PFSK-1 (cell line): ENCODE measurements around the gene SFMBT2.

Experiments
- FOXP2 ChIP-seq: optimal IDR thresholded peaks from 2 replicates; pipeline ENCODE3; 2011; ENCODE audit warnings: borderline replicate concordance, control low read depth, inconsistent platforms; ENCODE audit not compliant: insufficient read depth; ENCODE audit errors: extremely low read length, extremely low read depth
- POLR2AphosphoS5 ChIP-seq: IDR thresholded peaks from 2 replicates; pipeline ENCODE4 v1.6.1; 2012; ENCODE audit warnings: low read depth, mild to moderate bottlenecking, control low read depth, low read length, moderate library complexity
- SIN3A ChIP-seq: IDR thresholded peaks from 2 replicates; pipeline ENCODE4 v1.6.1; 2012; ENCODE audit warnings: mild to moderate bottlenecking, low read length, moderate library complexity, borderline replicate concordance; ENCODE audit not compliant: insufficient read depth
- TAF1 ChIP-seq: IDR thresholded peaks from 2 replicates; pipeline ENCODE4 v1.6.1; 2012; ENCODE audit warnings: low read length, control low read depth, borderline replicate concordance; ENCODE audit not compliant: insufficient read depth
- TF ChIP-seq, protein P1 (sequence below), 2 experiments: IDR thresholded peaks; 2 replicates each; pipeline versions ENCODE4 v1.6.1 to v1.8.0; 2011 to 2012; ENCODE audit warnings: low read depth in 2 of 2, low read length in 2 of 2, control low read depth in 1 of 2, inconsistent platforms in 1 of 2, mild to moderate bottlenecking in 1 of 2, moderate library complexity in 1 of 2; ENCODE audit not compliant: insufficient read depth in 1 of 2

The SFMBT2 gene

DNA sequence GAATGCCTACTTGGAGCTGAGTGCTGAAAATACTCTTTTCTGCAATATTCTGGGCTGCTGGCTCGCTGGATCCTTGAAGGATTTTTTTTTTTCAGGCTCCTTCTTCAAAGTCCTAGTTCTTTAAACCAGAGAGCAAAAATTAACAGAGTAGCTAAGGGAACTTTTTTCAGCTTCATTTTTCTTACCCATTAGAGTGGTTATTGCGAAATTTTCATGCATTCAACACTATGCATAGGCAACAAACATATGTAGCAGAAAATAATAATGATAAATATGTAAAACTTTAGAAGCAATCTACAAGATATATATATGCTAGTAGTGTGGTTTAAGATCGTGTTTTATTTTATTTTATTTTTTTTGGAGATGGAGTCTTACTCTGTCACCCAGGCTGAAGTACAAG lies 264.6 kb downstream of the SFMBT2 start:
- TF ChIP-seq FOXP2: no peak
- TF ChIP-seq POLR2AphosphoS5: no peak
- TF ChIP-seq TAF1: no peak
- TF ChIP-seq, protein P1, sequence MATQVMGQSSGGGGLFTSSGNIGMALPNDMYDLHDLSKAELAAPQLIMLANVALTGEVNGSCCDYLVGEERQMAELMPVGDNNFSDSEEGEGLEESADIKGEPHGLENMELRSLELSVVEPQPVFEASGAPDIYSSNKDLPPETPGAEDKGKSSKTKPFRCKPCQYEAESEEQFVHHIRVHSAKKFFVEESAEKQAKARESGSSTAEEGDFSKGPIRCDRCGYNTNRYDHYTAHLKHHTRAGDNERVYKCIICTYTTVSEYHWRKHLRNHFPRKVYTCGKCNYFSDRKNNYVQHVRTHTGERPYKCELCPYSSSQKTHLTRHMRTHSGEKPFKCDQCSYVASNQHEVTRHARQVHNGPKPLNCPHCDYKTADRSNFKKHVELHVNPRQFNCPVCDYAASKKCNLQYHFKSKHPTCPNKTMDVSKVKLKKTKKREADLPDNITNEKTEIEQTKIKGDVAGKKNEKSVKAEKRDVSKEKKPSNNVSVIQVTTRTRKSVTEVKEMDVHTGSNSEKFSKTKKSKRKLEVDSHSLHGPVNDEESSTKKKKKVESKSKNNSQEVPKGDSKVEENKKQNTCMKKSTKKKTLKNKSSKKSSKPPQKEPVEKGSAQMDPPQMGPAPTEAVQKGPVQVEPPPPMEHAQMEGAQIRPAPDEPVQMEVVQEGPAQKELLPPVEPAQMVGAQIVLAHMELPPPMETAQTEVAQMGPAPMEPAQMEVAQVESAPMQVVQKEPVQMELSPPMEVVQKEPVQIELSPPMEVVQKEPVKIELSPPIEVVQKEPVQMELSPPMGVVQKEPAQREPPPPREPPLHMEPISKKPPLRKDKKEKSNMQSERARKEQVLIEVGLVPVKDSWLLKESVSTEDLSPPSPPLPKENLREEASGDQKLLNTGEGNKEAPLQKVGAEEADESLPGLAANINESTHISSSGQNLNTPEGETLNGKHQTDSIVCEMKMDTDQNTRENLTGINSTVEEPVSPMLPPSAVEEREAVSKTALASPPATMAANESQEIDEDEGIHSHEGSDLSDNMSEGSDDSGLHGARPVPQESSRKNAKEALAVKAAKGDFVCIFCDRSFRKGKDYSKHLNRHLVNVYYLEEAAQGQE (IDR thresholded peaks at IDR 0.05; ENCODE audit: insufficient read depth in 1 of 2, low read depth in 2 of 2, low read length in 2 of 2): no peak
- TF ChIP-seq SIN3A: no peak

GRCh38 chr10:7136016-7136415 lies 274.8 kb downstream of the SFMBT2 start:
- TF ChIP-seq POLR2AphosphoS5: no peak
- TF ChIP-seq TAF1: no peak
- TF ChIP-seq, protein P1 (IDR thresholded peaks at IDR 0.05; ENCODE audit: insufficient read depth in 1 of 2, low read depth in 2 of 2, low read length in 2 of 2): no peak
- TF ChIP-seq SIN3A: no peak
- no peak for TF ChIP-seq FOXP2

- TF ChIP-seq SIN3A: no peak
- no peak for TF ChIP-seq TAF1
- TF ChIP-seq, protein P1 (IDR thresholded peaks at IDR 0.05; ENCODE audit: insufficient read depth in 1 of 2, low read depth in 2 of 2, low read length in 2 of 2): no peak
- no peak for TF ChIP-seq FOXP2
- no peak for TF ChIP-seq POLR2AphosphoS5
Measured at GRCh38 chr10:7135188-7135587, 275.6 kb downstream of the SFMBT2 start.

DNA sequence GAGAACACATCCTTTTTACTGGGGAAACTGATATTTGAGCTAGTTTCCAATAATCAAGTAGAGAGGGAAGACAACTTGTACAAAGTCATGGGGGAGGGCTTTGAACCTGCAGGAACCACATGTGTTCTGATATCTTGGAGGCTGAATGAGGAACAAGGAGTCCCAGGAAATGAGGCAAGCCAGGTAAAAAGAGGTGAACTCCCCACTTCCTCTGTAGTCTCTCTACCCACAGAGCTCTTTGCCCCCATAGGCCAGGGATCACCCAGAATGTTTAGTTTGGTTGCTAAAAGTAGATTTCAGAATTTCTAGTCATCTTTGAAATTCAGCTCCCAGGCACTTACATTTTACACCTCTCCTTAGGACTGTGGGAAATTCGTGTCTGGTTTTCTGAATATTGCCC lies 276.4 kb downstream of the SFMBT2 start:
- no peak for TF ChIP-seq SIN3A
- no peak for TF ChIP-seq POLR2AphosphoS5
- TF ChIP-seq FOXP2: no peak
- TF ChIP-seq TAF1: no peak
- TF ChIP-seq, protein P1 (IDR thresholded peaks at IDR 0.05; ENCODE audit: insufficient read depth in 1 of 2, low read depth in 2 of 2, low read length in 2 of 2): no peak

GRCh38 chr10:7133958-7134357 lies 276.9 kb downstream of the SFMBT2 start:
- TF ChIP-seq TAF1: no peak
- TF ChIP-seq FOXP2: no peak
- TF ChIP-seq, protein P1 (IDR thresholded peaks at IDR 0.05; ENCODE audit: insufficient read depth in 1 of 2, low read depth in 2 of 2, low read length in 2 of 2): no peak
- TF ChIP-seq POLR2AphosphoS5: no peak
- no peak for TF ChIP-seq SIN3A
